ENCODE data around the gene EXOC4. TPM values are rescaled to one million over a fixed set of nuclear protein-coding genes. Genes with fewer than 3 reads are reported as not detected.

EXOC4 gene
- total RNA-seq, 1 experiment from 2014 or later = 75.8 TPM

DNA sequence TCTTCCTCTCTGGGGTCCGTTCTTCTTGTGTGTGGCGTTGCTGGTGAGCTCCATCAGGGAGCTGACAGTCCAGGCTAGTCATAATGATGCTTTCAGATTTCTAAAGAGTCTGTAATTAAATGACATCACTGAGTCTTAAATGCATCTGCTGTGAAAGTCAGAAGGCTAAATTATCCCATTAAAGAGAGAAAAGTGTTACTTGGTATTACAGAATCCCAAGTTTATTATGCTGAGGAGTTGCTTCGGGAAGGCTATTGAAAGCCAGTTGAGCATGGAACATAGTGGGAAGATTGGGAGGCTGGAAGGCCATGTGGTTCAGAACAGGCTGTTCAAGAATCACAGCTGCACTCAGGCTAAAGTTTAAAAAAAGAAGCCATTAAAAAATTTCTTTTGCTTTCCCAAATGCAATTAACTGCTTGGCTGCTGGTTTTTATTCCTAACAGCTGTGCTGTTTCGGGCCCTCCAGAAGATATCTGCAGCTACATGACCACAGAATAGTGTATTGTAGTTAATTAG lies 531.7 kb downstream of the EXOC4 start:
- Mint-ChIP-seq H3K36me3 (ENCODE audit: insufficient read depth in 1 of 3, low read depth in 3 of 3) (peaks cover 2 to 3% (median 2%) of the 10 kb centered on the region in 3 experiments; a peak in 6 of 7 replicates), H3K4me3 (no peak overlapping the region), H3K9me3 (no peaks in the 10 kb centered on the region), H3K4me1 (no peaks in the 10 kb centered on the region), H3K27ac (no peak overlapping the region), H3K27me3 (ENCODE audit: low read depth) (no peaks in the 10 kb centered on the region)
- no peak overlapping the region for H3K9ac ChIP-seq (ENCODE audit: extremely low read depth, insufficient read length, low read length)
- no peak overlapping the region for H4K5ac ChIP-seq (ENCODE audit: insufficient read length, low read depth, low read length)
- no peak overlapping the region for H3K4ac ChIP-seq (ENCODE audit: low read depth, low read length)
- no peak overlapping the region for H2BK120ac ChIP-seq (ENCODE audit: low read depth, low read length, poor library complexity, severe bottlenecking)
- no peak overlapping the region for H3K14ac ChIP-seq (ENCODE audit: insufficient read depth, low read length)
- no peak overlapping the region for H4K8ac ChIP-seq (replicated peaks; ENCODE audit: insufficient read length, low read depth, low read length)
- no peak overlapping the region for H2BK20ac ChIP-seq (ENCODE audit: low read depth, low read length, poor library complexity, severe bottlenecking)
- no peak overlapping the region for H2AFZ ChIP-seq (ENCODE audit: low read length)
- no peaks in the 10 kb centered on the region for H3K27me3 ChIP-seq (ENCODE audit: insufficient read depth, low read length)
- TF ChIP-seq, protein P1, sequence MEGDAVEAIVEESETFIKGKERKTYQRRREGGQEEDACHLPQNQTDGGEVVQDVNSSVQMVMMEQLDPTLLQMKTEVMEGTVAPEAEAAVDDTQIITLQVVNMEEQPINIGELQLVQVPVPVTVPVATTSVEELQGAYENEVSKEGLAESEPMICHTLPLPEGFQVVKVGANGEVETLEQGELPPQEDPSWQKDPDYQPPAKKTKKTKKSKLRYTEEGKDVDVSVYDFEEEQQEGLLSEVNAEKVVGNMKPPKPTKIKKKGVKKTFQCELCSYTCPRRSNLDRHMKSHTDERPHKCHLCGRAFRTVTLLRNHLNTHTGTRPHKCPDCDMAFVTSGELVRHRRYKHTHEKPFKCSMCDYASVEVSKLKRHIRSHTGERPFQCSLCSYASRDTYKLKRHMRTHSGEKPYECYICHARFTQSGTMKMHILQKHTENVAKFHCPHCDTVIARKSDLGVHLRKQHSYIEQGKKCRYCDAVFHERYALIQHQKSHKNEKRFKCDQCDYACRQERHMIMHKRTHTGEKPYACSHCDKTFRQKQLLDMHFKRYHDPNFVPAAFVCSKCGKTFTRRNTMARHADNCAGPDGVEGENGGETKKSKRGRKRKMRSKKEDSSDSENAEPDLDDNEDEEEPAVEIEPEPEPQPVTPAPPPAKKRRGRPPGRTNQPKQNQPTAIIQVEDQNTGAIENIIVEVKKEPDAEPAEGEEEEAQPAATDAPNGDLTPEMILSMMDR (conservative IDR thresholded peaks at IDR 0.05) = no peak
- no peak overlapping the region for H2BK15ac ChIP-seq (ENCODE audit: low read depth, low read length)
- no peak overlapping the region for H3K56ac ChIP-seq (ENCODE audit: insufficient read length, low read depth, low read length)
- no peak overlapping the region for H2BK5ac ChIP-seq (ENCODE audit: insufficient read length, low read length)
- H3K79me1 ChIP-seq (ENCODE audit: insufficient read depth, low read depth, low read length, poor library complexity, severe bottlenecking) = no peaks in the 10 kb centered on the region
- no peak overlapping the region for H3K23ac ChIP-seq (ENCODE audit: insufficient read length, low read depth, low read length)
- H3K27ac ChIP-seq (ENCODE audit: insufficient read length, low read depth, low read length) = no peak overlapping the region
- H3K4me2 ChIP-seq (ENCODE audit: insufficient read depth, insufficient read length, low read length) = no peak overlapping the region
- H3K9me3 ChIP-seq (ENCODE audit: control insufficient read depth, low read depth, low read length) = no peaks in the 10 kb centered on the region
- H4K20me1 ChIP-seq (ENCODE audit: control insufficient read depth, insufficient read depth, insufficient read length) = no peaks in the 10 kb centered on the region
- H2BK12ac ChIP-seq (ENCODE audit: insufficient read length, low read depth, low read length) = no peak overlapping the region
- no peak overlapping the region for H2AK5ac ChIP-seq (ENCODE audit: insufficient read length, low read length)
- H3K79me2 ChIP-seq (ENCODE audit: insufficient read depth, low read length) = no peaks in the 10 kb centered on the region
- no peak overlapping the region for H3K18ac ChIP-seq (ENCODE audit: insufficient read length, low read depth, low read length)
- no peaks in the 10 kb centered on the region for H3K23me2 ChIP-seq (ENCODE audit: insufficient read length, low read depth, low read length, poor library complexity, severe bottlenecking)
- H3K4me1 ChIP-seq (ENCODE audit: insufficient read depth, low read length) = no peaks in the 10 kb centered on the region
- H4K91ac ChIP-seq (ENCODE audit: insufficient read length, low read depth, low read length) = no peak overlapping the region
- no CpG with 5 or more reads among the region's 4 CpGs for WGBS (ENCODE audit: extremely low coverage, insufficient read length, low lambda C conversion rate)
- no peak for DNase-seq
- H3T11ph ChIP-seq (ENCODE audit: low read length) = no peak overlapping the region
